HFF-Myc (cell line): ENCODE measurements around the gene ARHGEF4.

Source experiments
- DNase-seq: peaks from one replicate; pipeline ENCODE4 v3.0.0-alpha.2; 2011; ENCODE audit warnings: low read depth; ENCODE audit errors: extremely low read depth
- H3K4me3 ChIP-seq: replicated peaks from 2 replicates; pipeline ENCODE4 v1.5.1; 2011; ENCODE audit warnings: low read depth, mild to moderate bottlenecking, control low read depth, low read length
- CTCF ChIP-seq: IDR thresholded peaks from 2 replicates; pipeline ENCODE4 v1.5.1; 2012; ENCODE audit warnings: mild to moderate bottlenecking, low read depth, low read length, control low read depth; ENCODE audit errors: missing control alignments

The ARHGEF4 gene

DNA sequence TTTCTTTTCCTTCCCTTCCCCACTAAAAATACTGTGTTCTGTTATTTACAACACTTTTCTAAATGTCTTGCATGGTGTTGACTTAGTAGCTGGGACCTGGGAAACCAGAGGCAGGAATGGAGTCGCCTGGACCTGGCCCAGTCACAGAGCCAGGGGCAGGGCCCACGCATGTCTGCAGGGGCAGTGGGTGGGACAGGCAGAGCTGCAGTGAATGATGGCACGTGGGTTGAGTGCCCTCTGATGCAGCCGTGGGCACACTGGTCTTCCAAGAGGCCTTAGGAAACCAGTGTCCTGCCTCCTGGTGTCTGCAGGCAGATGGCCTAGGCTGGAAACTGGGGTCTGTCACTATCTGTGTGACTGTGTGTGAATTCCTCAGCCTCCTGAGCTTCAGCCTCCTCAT lies 46.8 kb downstream of the ARHGEF4 start:
- no peak for TF ChIP-seq CTCF
- no peak overlapping the region for H3K4me3 ChIP-seq
- no peak for DNase-seq

GRCh38 chr2:130884013-130884412 lies 47.3 kb downstream of the ARHGEF4 start:
- no peak overlapping the region for H3K4me3 ChIP-seq
- TF ChIP-seq CTCF = no peak
- DNase-seq = no peak

DNA sequence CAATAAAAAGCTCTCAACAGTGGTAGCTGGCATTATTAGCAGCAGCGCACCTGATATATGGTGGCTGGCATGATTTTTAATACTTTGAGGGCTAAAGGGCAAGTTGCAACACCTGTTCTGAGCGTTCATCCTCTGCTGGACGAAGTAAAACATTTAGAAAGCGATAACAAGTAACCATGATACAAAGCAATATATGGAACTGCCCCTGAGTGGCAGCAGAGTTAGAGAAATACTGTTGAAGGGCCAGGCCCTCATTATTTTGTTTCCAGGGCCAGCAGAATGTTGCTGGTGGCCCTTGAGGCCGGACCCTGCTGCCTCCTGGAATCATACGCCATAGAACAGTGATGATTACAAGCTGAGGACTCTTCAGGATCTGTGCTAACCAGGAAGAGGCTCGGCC lies 47.8 kb downstream of the ARHGEF4 start:
- no peak for DNase-seq
- TF ChIP-seq CTCF = no peak
- H3K4me3 ChIP-seq = no peak overlapping the region

- H3K4me3 ChIP-seq = no peak overlapping the region
- TF ChIP-seq CTCF = no peak
- no peak for DNase-seq
These were observed 50.9 kb downstream of the ARHGEF4 start for GRCh38 chr2:130887643-130888042.

DNA sequence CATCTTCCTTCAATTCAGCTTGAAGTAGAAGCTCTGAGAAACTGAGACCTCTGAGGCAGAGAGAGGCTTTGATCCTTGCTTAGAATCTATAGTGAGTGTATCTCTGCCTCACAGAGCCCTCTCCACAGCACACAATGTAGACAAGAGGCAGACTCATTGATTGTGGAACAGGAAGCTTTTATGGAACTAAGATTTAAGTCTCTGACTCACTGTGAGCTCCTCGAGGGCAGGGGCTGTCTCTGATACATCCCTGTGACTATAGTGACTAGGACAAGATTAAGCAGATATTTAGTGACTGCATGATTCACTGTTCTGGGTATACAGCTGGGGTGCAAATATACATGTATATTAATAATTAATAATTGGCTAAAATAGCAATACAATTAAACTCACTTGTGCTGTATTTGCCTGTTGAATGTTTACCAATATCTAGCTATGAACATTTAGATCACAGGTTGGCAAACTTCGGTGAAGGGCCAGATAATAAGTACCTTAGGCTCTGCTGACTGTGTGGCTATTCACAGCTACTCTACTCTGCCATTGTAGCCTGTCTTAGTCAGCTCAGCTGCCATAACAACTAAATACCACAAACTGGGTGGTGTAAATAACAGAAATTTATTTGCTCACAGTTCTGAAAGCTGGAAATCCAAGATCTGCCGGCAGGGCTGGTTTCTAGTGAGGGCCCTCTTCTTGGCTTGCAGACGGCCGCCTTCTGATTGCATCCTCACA lies 54.4 kb downstream of the ARHGEF4 start:
- DNase-seq = no peak
- no peak overlapping the region for H3K4me3 ChIP-seq
- no peak for TF ChIP-seq CTCF

GRCh38 chr2:130891966-130892365 lies 55.3 kb downstream of the ARHGEF4 start:
- H3K4me3 ChIP-seq = no peak overlapping the region
- DNase-seq = no peak
- TF ChIP-seq CTCF = no peak
